Esophagus muscularis mucosa (tissue), 4 donors: ENCODE measurements around the gene HOMEZ. TPM values are rescaled to one million over a fixed set of nuclear protein-coding genes. Genes with fewer than 3 reads are reported as not detected.

Experiments
- DNase-seq: peaks from one replicate; pipeline ENCODE4 v3.0.0-alpha.2; 2017; ENCODE audit errors: extremely low spot score
- H3K27ac ChIP-seq, 4 donors: fragments of 200-600 bp; sonication (generic); replicated peaks in 1 of 4; 1 replicate in 3 of 4; 2 replicates in 1 of 4; pipeline ENCODE4 v1.5.1; 2016 to 2019; ENCODE audit warnings: mild to moderate bottlenecking in 1 of 4
- H3K27me3 ChIP-seq, 4 donors: fragments of 200-600 bp; sonication (generic); one replicate each; pipeline versions ENCODE4 v1.5.1 to v1.6.0; 2016 to 2019
- H3K36me3 ChIP-seq, 4 donors: fragments of 200-600 bp; sonication (generic); one replicate each; pipeline ENCODE4 v1.5.1; 2016 to 2019
- H3K4me1 ChIP-seq, 4 donors: fragments of 200-600 bp; sonication (generic); one replicate each; pipeline ENCODE4 v1.5.1; 2016 to 2019
- H3K4me3 ChIP-seq, 4 donors: fragments of 200-600 bp; sonication (generic); 1 replicate in 2 of 4; 2 replicates in 2 of 4; pipeline ENCODE4 v1.5.1; 2016 to 2019; ENCODE audit warnings: mild to moderate bottlenecking in 4 of 4, moderate library complexity in 1 of 4
- H3K9me3 ChIP-seq, 4 donors: fragments of 200-600 bp; sonication (generic); 1 replicate in 3 of 4; 2 replicates in 1 of 4; pipeline ENCODE4 v1.5.1; 2016 to 2019
- CTCF ChIP-seq, 3 experiments: fragments of 200-600 bp in 2 of 3; fragments of 450-650 bp in 1 of 3; sonication (generic) in 2 of 3; IDR thresholded peaks; one replicate each; pipeline ENCODE4 v1.5.1; 2017 to 2019; ENCODE audit warnings: antibody characterized with exemption in 3 of 3, mild to moderate bottlenecking in 2 of 3, moderate library complexity in 1 of 3
- EP300 ChIP-seq: sonication (generic); formaldehyde crosslinking; IDR thresholded peaks from one replicate; pipeline ENCODE4 v1.6.1; 2017; ENCODE audit warnings: antibody characterized with exemption
- POLR2A ChIP-seq: fragments of 450-650 bp; IDR thresholded peaks from one replicate; pipeline ENCODE4 v1.6.1; 2017; ENCODE audit warnings: antibody characterized with exemption, moderate library complexity, mild to moderate bottlenecking, low read depth
- POLR2AphosphoS5 ChIP-seq, 2 donors: sonication (generic); formaldehyde crosslinking; IDR thresholded peaks; one replicate each; pipeline ENCODE4 v1.6.1; 2017; ENCODE audit warnings: antibody characterized with exemption in 2 of 2
- WGBS: methylation state at CpG from one replicate; pipeline ENCODE4 v1.1.5; 2018; 5-methylcytosine and 5-hydroxymethylcytosine counted together
- intact Hi-C: fragments of 100-400 bp; cut with DNase I; formaldehyde crosslinking; loops from one replicate; pipeline ENCODE4 v1.15.1; 2023
- total RNA-seq, 4 donors: library from RNA; depleted of rRNA; stranded (reverse); fragments of >200 nt; gene quantifications; one replicate each; pipeline versions ENCODE4 v1.1.0 to v1.2.1, GENCODE V29; 2016

The HOMEZ gene
- total RNA-seq, 4 donors from 2014 or later: 8.3 to 14.2 (median 12.4) TPM

GRCh38 chr14:23294734-23295561, 9.0 kb upstream of the HOMEZ start:
- H3K27me3 ChIP-seq: peaks cover 0 to 9% (median 0%) of the 10 kb centered on the region in 4 donors
- no peak for DNase-seq
- H3K4me3 ChIP-seq: peak overlapping the region in 1 of 4 donors; percentile 24
- peaks cover 0 to 23% (median 7%) of the 10 kb centered on the region in 4 donors for H3K36me3 ChIP-seq
- no peak for TF ChIP-seq EP300
- no peak for TF ChIP-seq POLR2A
- peak; percentile 66 to 86 (median 76) for TF ChIP-seq CTCF (IDR thresholded peaks at IDR 0.05)
- peak in 1 of 2 donors; percentile 30 for TF ChIP-seq POLR2AphosphoS5 (IDR thresholded peaks at IDR 0.05)
- no peaks in the 10 kb centered on the region for H3K9me3 ChIP-seq
- intact Hi-C loops: no loop called here
- WGBS: 29% methylated on average over 24 of the region's 24 CpGs
- peak overlapping the region in 1 of 4 donors; percentile 32 for H3K27ac ChIP-seq
- peaks cover 18 to 30% (median 25%) of the 10 kb centered on the region in 4 donors for H3K4me1 ChIP-seq

- no peak for DNase-seq
- H3K9me3 ChIP-seq: no peaks in the 10 kb centered on the region
Observed at GRCh38 chr14:23286902-23287479, 1.1 kb upstream of the HOMEZ start.

GRCh38 chr14:23285530-23286019, 357 bp downstream of the HOMEZ start:
- peak overlapping the region; percentile 91 to 99 (median 94) for H3K27ac ChIP-seq
- intact Hi-C loops: no loop called here
- H3K4me3 ChIP-seq: peak overlapping the region; percentile 71 to 99 (median 86)
- peaks cover 22 to 31% (median 26%) of the 10 kb centered on the region in 4 donors for H3K4me1 ChIP-seq
- H3K9me3 ChIP-seq: no peaks in the 10 kb centered on the region
- no peaks in the 10 kb centered on the region for H3K36me3 ChIP-seq
- H3K27me3 ChIP-seq: no peaks in the 10 kb centered on the region
- WGBS: 1% methylated on average over 14 of the region's 22 CpGs
- TF ChIP-seq POLR2A (no peak), POLR2AphosphoS5 (IDR thresholded peaks at IDR 0.05) (no peak), CTCF (IDR thresholded peaks at IDR 0.05) (no peak), EP300 (no peak)
- no peak for DNase-seq

More at GRCh38 chr14:23286902-23287479, 1.1 kb upstream of the HOMEZ start:
- Histone ChIP-seq H3K4me3 (peak overlapping the region; percentile 71 to 99 (median 86)), H3K4me1 (peaks cover 22 to 31% (median 26%) of the 10 kb centered on the region in 4 donors), H3K27ac (peak overlapping the region; percentile 91 to 99 (median 94)), H3K36me3 (no peaks in the 10 kb centered on the region), H3K27me3 (no peaks in the 10 kb centered on the region)
- intact Hi-C loops: no loop called here
- TF ChIP-seq POLR2AphosphoS5 (IDR thresholded peaks at IDR 0.05): no peak
- TF ChIP-seq EP300: no peak
- TF ChIP-seq CTCF (IDR thresholded peaks at IDR 0.05): no peak
- TF ChIP-seq POLR2A: no peak
- 52% methylated on average over 6 of the region's 6 CpGs for WGBS

GRCh38 chr14:23284654-23285529, 1.0 kb downstream of the HOMEZ start:
- no peaks in the 10 kb centered on the region for H3K36me3 ChIP-seq
- intact Hi-C loops: no loop called here
- H3K4me3 ChIP-seq: peak overlapping the region; percentile 71 to 99 (median 86)
- H3K27ac ChIP-seq: peak overlapping the region; percentile 91 to 99 (median 94)
- no peaks in the 10 kb centered on the region for H3K27me3 ChIP-seq
- no peak for DNase-seq
- H3K4me1 ChIP-seq: peaks cover 22 to 32% (median 28%) of the 10 kb centered on the region in 4 donors
- TF ChIP-seq EP300 (no peak), POLR2AphosphoS5 (IDR thresholded peaks at IDR 0.05) (peak in 1 of 2 donors; percentile 4), CTCF (IDR thresholded peaks at IDR 0.05) (no peak), POLR2A (no peak)
- 26% methylated on average over 9 of the region's 9 CpGs for WGBS
- no peaks in the 10 kb centered on the region for H3K9me3 ChIP-seq
